ENCODE measurements around the gene GRAMD1B.

The GRAMD1B gene

GRCh38 chr11:123588117-123588863 is 158.2 kb downstream of the GRAMD1B start:
- Histone ChIP-seq H3K27me3 (no peaks in the 10 kb centered on the region), H3K4me1 (ENCODE audit: control insufficient read depth in 1 of 2, insufficient read depth in 1 of 2, low read depth in 1 of 2, low read length in 1 of 2) (no peaks in the 10 kb centered on the region), H3K4me3 (ENCODE audit: low read depth in 1 of 2, low read length in 1 of 2) (no peak overlapping the region), H3K9me3 (no peaks in the 10 kb centered on the region), H3K27ac (no peak overlapping the region), H3K36me3 (peaks cover 64% of the 10 kb centered on the region)
- no peak for TF ChIP-seq CTCF (IDR thresholded peaks at IDR 0.05)

- Histone ChIP-seq H3K4me3 (ENCODE audit: low read depth in 1 of 2, low read length in 1 of 2) (no peak overlapping the region), H3K27me3 (no peaks in the 10 kb centered on the region), H3K4me1 (ENCODE audit: control insufficient read depth in 1 of 2, insufficient read depth in 1 of 2, low read depth in 1 of 2, low read length in 1 of 2) (no peaks in the 10 kb centered on the region), H3K9me3 (no peaks in the 10 kb centered on the region), H3K27ac (no peak overlapping the region), H3K36me3 (peaks cover 70% of the 10 kb centered on the region)
- TF ChIP-seq CTCF (IDR thresholded peaks at IDR 0.05), result no peak
Measured at GRCh38 chr11:123588864-123589262, 158.8 kb downstream of the GRAMD1B start.

DNA sequence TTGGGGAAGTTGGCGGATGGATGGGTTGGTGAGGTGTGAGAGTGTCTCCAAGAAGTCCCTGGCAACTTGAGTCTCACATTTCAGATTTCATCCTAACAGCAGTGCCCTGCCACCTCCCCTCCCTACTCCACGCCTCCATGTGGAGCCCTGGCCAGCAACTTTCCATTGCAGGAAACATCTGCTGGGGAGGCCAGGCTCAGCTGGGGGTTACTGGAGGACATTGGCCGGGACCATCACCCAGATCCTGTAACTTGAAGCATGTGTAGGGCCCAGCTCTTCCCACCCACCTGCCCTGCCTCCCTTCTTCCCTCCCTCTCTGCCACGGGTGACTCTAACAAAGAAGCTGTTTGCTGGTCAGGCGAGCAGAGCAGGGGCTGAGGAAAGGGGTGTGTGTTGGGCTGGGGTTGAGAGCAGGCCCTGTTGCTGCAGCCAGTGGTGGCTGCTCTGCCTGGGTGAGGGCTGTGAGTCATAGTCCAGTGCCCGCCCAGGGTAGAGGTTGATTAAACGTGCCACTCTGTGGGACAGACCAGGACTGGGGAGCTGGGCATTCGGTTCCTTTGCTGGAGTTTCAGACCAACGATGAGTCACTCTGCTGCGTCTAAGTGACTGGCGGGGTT is 160.3 kb downstream of the GRAMD1B start:
- no peaks in the 10 kb centered on the region for H3K4me1 ChIP-seq (ENCODE audit: control insufficient read depth in 1 of 2, insufficient read depth in 1 of 2, low read depth in 1 of 2, low read length in 1 of 2)
- no peak overlapping the region for H3K27ac ChIP-seq
- TF ChIP-seq CTCF (IDR thresholded peaks at IDR 0.05), result no peak
- no peaks in the 10 kb centered on the region for H3K27me3 ChIP-seq
- no peak overlapping the region for H3K4me3 ChIP-seq (ENCODE audit: low read depth in 1 of 2, low read length in 1 of 2)
- H3K36me3 ChIP-seq, result peaks cover 79% of the 10 kb centered on the region
- H3K9me3 ChIP-seq, result no peaks in the 10 kb centered on the region

DNA sequence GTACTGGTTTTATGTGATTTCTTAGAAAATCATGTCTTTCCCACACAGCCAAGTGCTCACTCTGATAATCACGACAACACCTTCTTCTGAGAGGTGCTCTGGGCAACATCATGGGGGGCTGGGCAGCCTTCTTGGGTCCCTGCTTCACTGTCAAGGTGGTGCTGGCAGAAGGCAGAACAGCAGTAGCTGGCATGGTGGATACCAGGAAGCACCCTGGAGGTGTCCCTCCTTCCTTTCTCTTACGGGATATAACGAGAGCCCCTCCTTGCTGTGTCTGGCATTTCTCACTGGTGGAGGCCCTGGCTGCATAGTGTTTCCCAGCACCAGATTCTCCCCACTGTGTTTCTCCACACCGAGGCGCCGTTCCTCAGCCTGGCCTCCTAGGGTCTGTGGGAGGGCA is 163.5 kb downstream of the GRAMD1B start:
- H3K27ac ChIP-seq, result no peak overlapping the region
- H3K9me3 ChIP-seq, result no peaks in the 10 kb centered on the region
- no peak for TF ChIP-seq CTCF (IDR thresholded peaks at IDR 0.05)
- no peaks in the 10 kb centered on the region for H3K4me1 ChIP-seq (ENCODE audit: control insufficient read depth in 1 of 2, insufficient read depth in 1 of 2, low read depth in 1 of 2, low read length in 1 of 2)
- peaks cover 83% of the 10 kb centered on the region for H3K36me3 ChIP-seq
- H3K27me3 ChIP-seq, result no peaks in the 10 kb centered on the region
- H3K4me3 ChIP-seq (ENCODE audit: low read depth in 1 of 2, low read length in 1 of 2), result no peak overlapping the region

- Histone ChIP-seq H3K27me3 (no peaks in the 10 kb centered on the region), H3K9me3 (no peaks in the 10 kb centered on the region), H3K36me3 (peaks cover 85% of the 10 kb centered on the region), H3K27ac (no peak overlapping the region), H3K4me3 (ENCODE audit: low read depth in 1 of 2, low read length in 1 of 2) (no peak overlapping the region), H3K4me1 (ENCODE audit: control insufficient read depth in 1 of 2, insufficient read depth in 1 of 2, low read depth in 1 of 2, low read length in 1 of 2) (no peaks in the 10 kb centered on the region)
- TF ChIP-seq CTCF (IDR thresholded peaks at IDR 0.05), result no peak
Measured at GRCh38 chr11:123594188-123594901, 164.3 kb downstream of the GRAMD1B start.

Measured in neutrophil (primary cell).